GM21619 (cell line): ENCODE data around the gene GSTA3.
"Not testable (repeated sequence)": the region's sequence is repeated elsewhere in the genome, so short reads cannot be mapped to it uniquely, and the experiment has no call there.

Experiments
- ATAC-seq: cut with Tn5 transposase; IDR thresholded peaks from one replicate; pipeline ENCODE4 v1.9.1; 2021; ENCODE audit not compliant: unreplicated experiment

GSTA3 gene

DNA sequence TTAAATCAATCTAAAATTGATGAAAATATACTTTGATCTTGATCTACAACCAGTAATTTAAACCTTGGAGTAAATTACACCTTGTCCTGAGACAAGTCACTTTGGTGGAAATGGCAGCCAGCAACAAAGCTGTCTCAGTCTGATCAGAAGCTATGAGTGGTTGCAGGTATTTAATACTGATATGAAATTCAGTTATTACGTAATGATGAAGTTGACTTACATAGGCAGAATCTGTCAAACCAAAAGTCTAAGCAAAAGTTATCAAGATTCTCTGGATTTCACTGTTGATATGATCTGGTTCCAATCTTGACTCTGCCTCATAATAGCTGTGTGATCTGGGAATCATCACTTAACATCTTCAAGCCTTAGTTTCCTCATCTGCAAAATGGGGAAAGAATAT lies 41.3 kb downstream of the GSTA3 start:
- ATAC-seq = no peak

DNA sequence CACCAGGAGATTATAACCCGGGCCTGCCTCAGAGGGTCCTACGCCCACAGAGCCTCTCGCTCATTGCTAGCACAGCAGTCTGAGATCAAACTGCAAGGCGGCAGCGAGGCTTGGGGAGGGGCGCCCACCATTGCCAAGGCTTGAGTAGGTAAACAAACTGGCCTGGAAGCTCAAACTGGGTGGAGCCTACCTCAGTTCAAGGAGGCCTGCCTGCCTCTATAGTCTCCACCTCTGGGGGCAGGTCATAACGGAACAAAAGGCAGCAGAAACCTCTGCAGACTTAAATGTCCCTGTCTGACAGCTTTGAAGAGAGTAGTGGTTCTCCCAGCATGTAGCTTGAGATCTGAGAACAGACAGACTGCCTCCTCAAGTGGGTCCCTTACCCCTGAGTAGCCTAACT lies 48.3 kb downstream of the GSTA3 start:
- ATAC-seq = not testable (repeated sequence)

DNA sequence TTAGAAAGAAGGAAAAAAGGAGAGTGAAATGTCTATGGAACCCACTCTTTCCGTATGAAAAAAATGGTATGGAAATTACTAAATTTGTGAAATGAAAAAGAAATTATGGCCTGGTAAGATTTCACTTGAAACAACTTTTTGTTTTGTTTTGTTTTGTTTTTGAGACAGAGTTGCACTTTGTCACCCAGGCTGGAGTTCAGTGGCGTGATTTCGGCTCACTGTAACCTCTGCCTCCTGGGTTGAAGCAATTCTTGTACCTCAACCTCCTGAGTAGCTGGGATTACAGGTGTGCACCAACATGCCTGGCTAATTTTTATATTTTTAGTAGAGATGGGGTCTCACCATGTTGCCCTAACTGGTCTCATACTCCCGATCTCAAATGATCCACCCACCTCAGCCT lies 51.1 kb downstream of the GSTA3 start:
- no peak for ATAC-seq

DNA sequence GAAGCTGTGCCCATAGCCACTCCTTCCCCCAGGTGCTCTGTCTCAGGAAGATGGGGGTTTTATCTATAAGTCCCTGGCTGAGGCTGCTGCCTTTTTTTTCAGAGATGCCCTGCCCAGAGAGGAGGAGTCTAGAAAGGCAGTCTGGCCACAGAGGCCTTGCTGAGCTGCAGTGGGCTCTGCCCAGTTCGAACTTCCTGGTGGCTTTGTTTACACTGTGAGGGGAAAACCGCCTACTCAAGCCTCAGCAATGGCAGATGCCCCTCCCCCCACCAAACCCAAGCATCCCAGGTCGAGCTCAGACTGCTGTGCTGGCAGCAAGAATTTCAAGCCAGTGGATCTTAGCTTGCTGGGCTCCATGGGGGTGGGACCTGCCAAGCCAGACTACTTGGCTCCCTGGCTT lies 53.4 kb downstream of the GSTA3 start:
- ATAC-seq = not testable (repeated sequence)

DNA sequence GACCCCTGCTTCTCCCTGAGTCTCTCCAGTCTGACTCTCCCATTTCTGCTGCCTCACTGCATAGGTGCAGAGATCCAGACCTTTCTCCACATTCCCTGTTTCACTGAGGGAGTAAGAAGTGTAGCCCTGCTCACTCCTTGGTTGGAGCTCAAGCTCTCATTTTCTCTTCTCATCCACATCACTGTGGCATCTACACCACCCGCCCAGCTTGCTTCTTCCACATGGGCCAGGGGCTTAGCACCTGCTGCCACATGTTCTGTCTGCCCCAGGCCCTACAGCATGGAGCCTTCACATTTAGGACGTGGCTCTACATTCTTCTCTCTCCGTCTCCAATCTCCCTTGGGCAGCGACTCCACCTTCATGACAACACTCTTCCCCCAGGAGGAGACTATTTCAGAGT lies 60.4 kb downstream of the GSTA3 start:
- ATAC-seq = no peak
